Ishikawa (cell line): ENCODE measurements around the gene IQGAP1.

ENCODE experiments used
- CEBPB ChIP-seq: IDR thresholded peaks from 2 replicates; pipeline ENCODE4 v1.6.1; 2012
- CREB1 ChIP-seq: IDR thresholded peaks from 2 replicates; pipeline ENCODE4 v1.6.1; 2012; ENCODE audit warnings: low read depth
- EGR1 ChIP-seq: IDR thresholded peaks from 2 replicates; pipeline ENCODE4 v1.6.1; 2012
- EP300 ChIP-seq: IDR thresholded peaks from 2 replicates; pipeline ENCODE4 v1.6.1; 2012; ENCODE audit warnings: borderline replicate concordance
- FOXM1 ChIP-seq: IDR thresholded peaks from 2 replicates; pipeline ENCODE4 v1.6.1; 2012; ENCODE audit warnings: low read depth, borderline replicate concordance
- NFIC ChIP-seq: IDR thresholded peaks from 2 replicates; pipeline ENCODE4 v1.6.1; 2012
- RAD21 ChIP-seq: IDR thresholded peaks from 2 replicates; pipeline ENCODE4 v1.6.1; 2012; ENCODE audit warnings: low read depth
- TAF1 ChIP-seq: IDR thresholded peaks from 2 replicates; pipeline ENCODE4 v1.6.1; 2012; ENCODE audit warnings: low read depth, mild to moderate bottlenecking
- TCF12 ChIP-seq: IDR thresholded peaks from 2 replicates; pipeline ENCODE4 v1.6.1; 2012; ENCODE audit warnings: low read depth
- TEAD4 ChIP-seq: IDR thresholded peaks from 2 replicates; pipeline ENCODE4 v1.6.1; 2012
- YY1 ChIP-seq: IDR thresholded peaks from 2 replicates; pipeline ENCODE4 v1.6.1; 2012; ENCODE audit warnings: low read depth
- ZBTB7A ChIP-seq: IDR thresholded peaks from 2 replicates; pipeline ENCODE4 v1.6.1; 2012; ENCODE audit warnings: low read depth
- TF ChIP-seq, protein P1 (sequence below): IDR thresholded peaks from 2 replicates; pipeline ENCODE4 v1.6.1; 2012
- TF ChIP-seq, protein P2 (sequence below): IDR thresholded peaks from 2 replicates; pipeline ENCODE4 v1.6.1; 2012; ENCODE audit warnings: low read depth, mild to moderate bottlenecking
- TF ChIP-seq, protein P3 (sequence below): IDR thresholded peaks from 2 replicates; pipeline ENCODE4 v1.6.1; 2012

The IQGAP1 gene

DNA sequence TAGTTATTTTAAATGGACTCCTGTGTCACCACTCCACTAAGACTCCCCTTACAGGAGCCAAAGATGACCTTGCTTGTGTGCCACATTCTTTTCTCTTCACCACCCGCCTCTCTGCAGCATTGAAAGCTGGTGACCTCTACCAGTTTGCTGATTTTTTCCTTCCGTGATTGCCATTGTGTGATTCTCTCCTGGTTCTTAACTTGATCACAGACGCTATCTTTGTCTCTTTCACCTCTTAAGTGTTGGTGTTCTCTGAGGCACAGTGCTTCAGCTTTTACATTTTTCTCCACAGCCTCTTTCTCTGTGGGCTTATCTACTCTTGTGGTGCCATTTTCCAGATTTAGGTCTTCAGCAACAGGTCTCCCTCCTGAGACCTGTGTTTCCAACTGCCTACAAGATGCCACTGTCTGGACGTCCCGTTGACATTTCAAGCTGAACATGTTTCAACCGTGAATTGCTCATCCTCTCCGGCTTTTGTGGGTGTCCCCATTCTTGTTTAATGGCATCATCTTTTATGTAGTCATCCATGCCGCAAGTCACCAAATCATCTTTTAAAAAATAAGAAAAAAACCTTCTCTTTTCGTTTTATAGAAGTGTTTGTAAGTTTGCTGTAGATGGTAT is 26.5 kb downstream of the IQGAP1 start:
- TF ChIP-seq, protein P1, sequence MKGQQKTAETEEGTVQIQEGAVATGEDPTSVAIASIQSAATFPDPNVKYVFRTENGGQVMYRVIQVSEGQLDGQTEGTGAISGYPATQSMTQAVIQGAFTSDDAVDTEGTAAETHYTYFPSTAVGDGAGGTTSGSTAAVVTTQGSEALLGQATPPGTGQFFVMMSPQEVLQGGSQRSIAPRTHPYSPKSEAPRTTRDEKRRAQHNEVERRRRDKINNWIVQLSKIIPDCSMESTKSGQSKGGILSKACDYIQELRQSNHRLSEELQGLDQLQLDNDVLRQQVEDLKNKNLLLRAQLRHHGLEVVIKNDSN: no peak
- TF ChIP-seq TCF12 (no peak), FOXM1 (no peak), TAF1 (no peak), EGR1 (no peak)
- TF ChIP-seq, protein P2, sequence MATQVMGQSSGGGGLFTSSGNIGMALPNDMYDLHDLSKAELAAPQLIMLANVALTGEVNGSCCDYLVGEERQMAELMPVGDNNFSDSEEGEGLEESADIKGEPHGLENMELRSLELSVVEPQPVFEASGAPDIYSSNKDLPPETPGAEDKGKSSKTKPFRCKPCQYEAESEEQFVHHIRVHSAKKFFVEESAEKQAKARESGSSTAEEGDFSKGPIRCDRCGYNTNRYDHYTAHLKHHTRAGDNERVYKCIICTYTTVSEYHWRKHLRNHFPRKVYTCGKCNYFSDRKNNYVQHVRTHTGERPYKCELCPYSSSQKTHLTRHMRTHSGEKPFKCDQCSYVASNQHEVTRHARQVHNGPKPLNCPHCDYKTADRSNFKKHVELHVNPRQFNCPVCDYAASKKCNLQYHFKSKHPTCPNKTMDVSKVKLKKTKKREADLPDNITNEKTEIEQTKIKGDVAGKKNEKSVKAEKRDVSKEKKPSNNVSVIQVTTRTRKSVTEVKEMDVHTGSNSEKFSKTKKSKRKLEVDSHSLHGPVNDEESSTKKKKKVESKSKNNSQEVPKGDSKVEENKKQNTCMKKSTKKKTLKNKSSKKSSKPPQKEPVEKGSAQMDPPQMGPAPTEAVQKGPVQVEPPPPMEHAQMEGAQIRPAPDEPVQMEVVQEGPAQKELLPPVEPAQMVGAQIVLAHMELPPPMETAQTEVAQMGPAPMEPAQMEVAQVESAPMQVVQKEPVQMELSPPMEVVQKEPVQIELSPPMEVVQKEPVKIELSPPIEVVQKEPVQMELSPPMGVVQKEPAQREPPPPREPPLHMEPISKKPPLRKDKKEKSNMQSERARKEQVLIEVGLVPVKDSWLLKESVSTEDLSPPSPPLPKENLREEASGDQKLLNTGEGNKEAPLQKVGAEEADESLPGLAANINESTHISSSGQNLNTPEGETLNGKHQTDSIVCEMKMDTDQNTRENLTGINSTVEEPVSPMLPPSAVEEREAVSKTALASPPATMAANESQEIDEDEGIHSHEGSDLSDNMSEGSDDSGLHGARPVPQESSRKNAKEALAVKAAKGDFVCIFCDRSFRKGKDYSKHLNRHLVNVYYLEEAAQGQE: no peak
- TF ChIP-seq, protein P3, sequence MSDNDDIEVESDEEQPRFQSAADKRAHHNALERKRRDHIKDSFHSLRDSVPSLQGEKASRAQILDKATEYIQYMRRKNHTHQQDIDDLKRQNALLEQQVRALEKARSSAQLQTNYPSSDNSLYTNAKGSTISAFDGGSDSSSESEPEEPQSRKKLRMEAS: no peak

DNA sequence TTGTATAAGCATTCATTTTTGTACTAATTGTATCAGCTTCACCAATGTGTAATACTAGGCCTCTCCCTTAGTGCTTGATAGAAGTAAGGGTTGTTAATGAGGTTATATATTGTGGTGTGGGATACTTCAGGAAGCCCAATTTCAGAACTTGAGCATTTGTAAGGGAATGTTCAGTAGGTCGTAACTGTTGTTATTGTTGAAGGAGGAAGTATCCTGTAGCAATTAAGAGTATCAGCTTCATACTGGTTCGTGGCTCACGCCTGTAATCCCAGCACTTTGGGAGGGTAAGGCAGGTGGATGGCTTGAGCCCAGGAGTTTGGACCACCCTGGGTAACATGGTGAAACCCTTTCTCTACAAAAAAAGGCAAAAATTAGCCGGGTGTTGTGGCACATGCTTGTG is 30.6 kb downstream of the IQGAP1 start:
- TF ChIP-seq, protein P2: no peak
- TF ChIP-seq YY1: no peak
- no peak for TF ChIP-seq TEAD4
- TF ChIP-seq, protein P3: no peak

DNA sequence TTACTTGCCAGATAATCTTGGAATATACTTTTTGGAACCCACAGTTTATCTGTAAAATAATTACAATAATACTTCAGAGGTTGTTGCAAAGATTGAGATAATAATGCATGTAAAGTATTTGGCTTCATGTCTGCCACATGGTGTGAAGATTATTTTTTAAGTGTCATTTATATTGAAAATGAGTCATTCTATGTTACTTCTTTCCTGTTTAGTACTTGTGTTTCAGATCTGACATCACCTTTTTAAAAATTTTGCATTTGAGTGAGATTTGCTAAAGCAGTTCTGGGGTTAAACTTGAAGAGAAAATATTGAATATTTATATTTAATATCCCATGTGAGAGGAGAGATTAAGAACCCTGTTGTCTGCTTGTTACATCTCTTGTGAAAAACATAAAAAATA is 31.2 kb downstream of the IQGAP1 start:
- no peak for TF ChIP-seq TCF12
- no peak for TF ChIP-seq NFIC
- TF ChIP-seq CEBPB: no peak
- no peak for TF ChIP-seq TAF1
- TF ChIP-seq, protein P1: no peak
- TF ChIP-seq RAD21: no peak

DNA sequence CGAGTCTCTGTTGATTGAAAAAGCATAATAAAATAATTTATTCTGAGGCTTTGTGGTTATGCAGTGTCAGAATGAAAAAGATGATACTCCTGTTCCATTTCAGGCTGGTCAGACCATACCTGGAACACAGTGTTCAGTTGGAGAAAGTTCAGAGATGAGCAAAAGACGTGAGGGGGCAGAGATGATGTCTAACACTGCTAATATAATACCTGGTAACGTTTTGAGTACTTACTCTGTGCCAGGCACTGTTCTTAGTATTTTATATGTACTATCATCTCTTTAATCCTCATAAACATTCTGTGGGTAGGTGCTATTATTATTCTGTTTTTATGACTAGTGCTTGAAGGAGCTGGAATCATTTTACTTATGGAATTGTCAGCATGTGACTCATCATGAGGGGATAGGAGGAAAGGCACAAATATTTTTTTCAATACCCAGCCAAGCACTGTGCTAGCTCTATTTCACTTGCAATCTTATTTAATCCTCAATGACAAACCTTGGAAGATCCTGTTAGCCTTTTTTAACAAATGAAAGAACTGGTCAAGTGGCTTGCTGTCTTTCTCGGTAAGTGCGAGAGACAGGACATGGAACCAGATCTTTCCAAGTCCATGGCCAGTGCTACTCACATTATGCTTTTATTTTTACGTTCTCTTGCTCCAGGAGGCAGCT is 31.8 kb downstream of the IQGAP1 start:
- TF ChIP-seq TAF1 (no peak), ZBTB7A (no peak), EGR1 (no peak), RAD21 (no peak), TEAD4 (0 out of 2 replicates have a peak, but pooled peaks have one; percentile 17)
- TF ChIP-seq, protein P1: peak; percentile 47; the same call in 1 of the 2 replicates

DNA sequence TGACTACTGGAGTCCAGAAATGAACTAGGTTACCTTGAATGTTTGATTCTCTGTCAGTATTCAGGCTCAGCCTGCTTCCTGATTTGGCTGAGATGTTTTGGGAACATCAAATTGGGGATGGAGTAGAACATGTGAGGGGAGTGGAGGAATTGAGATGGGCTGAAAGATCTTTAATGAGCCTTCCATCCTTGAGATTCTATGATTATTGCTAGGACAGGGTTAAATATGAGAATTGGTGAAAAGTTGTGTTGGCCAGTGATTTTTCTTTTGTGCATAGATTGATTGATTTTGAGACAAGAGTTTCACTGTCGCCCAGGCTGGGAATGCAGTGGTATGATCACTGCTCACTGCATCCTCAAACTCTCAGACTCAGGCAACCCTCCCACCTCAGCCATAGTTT is 32.4 kb downstream of the IQGAP1 start:
- TF ChIP-seq, protein P1: no peak
- no peak for TF ChIP-seq CEBPB
- TF ChIP-seq EP300: no peak
- no peak for TF ChIP-seq CREB1
- no peak for TF ChIP-seq NFIC
- TF ChIP-seq, protein P3: no peak
- TF ChIP-seq ZBTB7A: no peak
- no peak for TF ChIP-seq EGR1
- TF ChIP-seq, protein P2: no peak
- no peak for TF ChIP-seq TAF1
- no peak for TF ChIP-seq YY1
- no peak for TF ChIP-seq TCF12
- TF ChIP-seq TEAD4: no peak
- TF ChIP-seq RAD21: no peak
- no peak for TF ChIP-seq FOXM1
